T-helper 2 cell treated with Interferon-gamma antibody and Interleukin-4, amounts not matched to agents 100 ng/mL and 5 ng/mL, for 36 hours (primary cell): Measurements from ENCODE around the gene GPATCH2. TPM values are rescaled to one million over a fixed set of nuclear protein-coding genes. Genes with fewer than 3 reads are reported as not detected.
"Not testable (repeated sequence)": the region's sequence is repeated elsewhere in the genome, so short reads cannot be mapped to it uniquely, and the experiment has no call there.

ENCODE experiments used
- intact Hi-C: fragments of 100-400 bp; cut with micrococcal nuclease; formaldehyde crosslinking; loops from one replicate; pipeline ENCODE4 v1.15.1; 2023
- total RNA-seq: library from RNA; stranded (reverse); gene quantifications from 2 replicates; pipeline ENCODE4 v1.2.3, GENCODE V29; 2022

The GPATCH2 gene
- total RNA-seq, 1 donor from 2014 or later, result 12.0 TPM

GRCh38 chr1:217453816-217454215, 177.1 kb downstream of the GPATCH2 start:
- intact Hi-C loops, result no loop called here

GRCh38 chr1:217449370-217449769, 181.5 kb downstream of the GPATCH2 start:
- intact Hi-C loops, result no loop called here

GRCh38 chr1:217443845-217444244, 187.0 kb downstream of the GPATCH2 start:
- intact Hi-C loops, result no loop called here

GRCh38 chr1:217437376-217437775, 193.5 kb downstream of the GPATCH2 start:
- intact Hi-C loops, result loop anchor here (10.0 kb wide), 1 partner anchor 227 kb away; no protein-coding TSS in a partner anchor

GRCh38 chr1:217435204-217435603, 195.7 kb downstream of the GPATCH2 start:
- intact Hi-C loops, result loop anchor here (10.0 kb wide), 1 partner anchor 230 kb away; no protein-coding TSS in a partner anchor

- intact Hi-C loops, result loop anchor here (10.0 kb wide), 1 partner anchor 231 kb away; no protein-coding TSS in a partner anchor
These were observed 197.2 kb downstream of the GPATCH2 start for GRCh38 chr1:217433664-217434063.

GRCh38 chr1:217432339-217432738, 198.6 kb downstream of the GPATCH2 start:
- intact Hi-C loops, result loop anchor here (10.0 kb wide), 1 partner anchor 232 kb away; no protein-coding TSS in a partner anchor

- intact Hi-C loops, result loop anchor here (10.0 kb wide), 1 partner anchor 233 kb away; no protein-coding TSS in a partner anchor
These were observed 199.5 kb downstream of the GPATCH2 start for GRCh38 chr1:217431395-217431794.

- intact Hi-C loops, result no loop called here
These were observed 205.5 kb downstream of the GPATCH2 start for GRCh38 chr1:217425422-217425821.

- intact Hi-C loops, result no loop called here
These were observed 211.7 kb downstream of the GPATCH2 start for GRCh38 chr1:217419194-217419551.

- intact Hi-C loops, result no loop called here
These were observed 212.4 kb downstream of the GPATCH2 start for GRCh38 chr1:217418269-217419193.

- intact Hi-C loops, result no loop called here
These were observed 213.5 kb downstream of the GPATCH2 start for GRCh38 chr1:217417363-217417762.

GRCh38 chr1:217407534-217408001, 223.3 kb downstream of the GPATCH2 start:
- intact Hi-C loops, result no loop called here

- intact Hi-C loops, result no loop called here
These were observed 227.7 kb downstream of the GPATCH2 start for GRCh38 chr1:217403026-217403720.

GRCh38 chr1:217402301-217402700, 228.6 kb downstream of the GPATCH2 start:
- intact Hi-C loops, result no loop called here

- intact Hi-C loops, result loop anchor here (10.0 kb wide), 1 partner anchor 271 kb away; no protein-coding TSS in a partner anchor
These were observed 237.0 kb downstream of the GPATCH2 start for GRCh38 chr1:217393896-217394295.

GRCh38 chr1:217392441-217392840, 238.4 kb downstream of the GPATCH2 start:
- intact Hi-C loops, result loop anchor here (10.0 kb wide), 1 partner anchor 272 kb away; no protein-coding TSS in a partner anchor

GRCh38 chr1:217389895-217390294, 241.0 kb downstream of the GPATCH2 start:
- intact Hi-C loops, result loop anchor here (10.0 kb wide), 1 partner anchor 275 kb away; no protein-coding TSS in a partner anchor

GRCh38 chr1:217388522-217389065, 242.3 kb downstream of the GPATCH2 start:
- intact Hi-C loops, result no loop called here

- intact Hi-C loops, result not testable (repeated sequence)
These were observed 249.1 kb downstream of the GPATCH2 start for GRCh38 chr1:217381773-217382172.

GRCh38 chr1:217379804-217380203, 251.1 kb downstream of the GPATCH2 start:
- intact Hi-C loops, result not testable (repeated sequence)
